ENCODE measurements around the gene TMC5.

GRCh38 chr16:19478505-19478904, 60.8 kb downstream of the TMC5 start:
- TF ChIP-seq CTCF (IDR thresholded peaks at IDR 0.05) (no peak), POLR2AphosphoS5 (IDR thresholded peaks at IDR 0.05) (no peak), POLR2A (IDR thresholded peaks at IDR 0.05) (no peak), EP300 (IDR thresholded peaks at IDR 0.05) (no peak)

Measured in sigmoid colon (tissue), 4 donors.